Lung (tissue), 12 donors: ENCODE results near the gene CDKAL1. TPM values are rescaled to one million over a fixed set of nuclear protein-coding genes. Genes with fewer than 3 reads are reported as not detected.

ENCODE experiments used
- ATAC-seq: fragments of 200-7000 bp; cut with Tn5 transposase; one replicate; pipeline ENCODE4 v1.9.1; 2020; ENCODE audit warnings: moderate number of reproducible peaks; ENCODE audit not compliant: insufficient read depth, low FRiP score
- DNase-seq, 3 donors: peaks; one replicate each; pipeline ENCODE4 v3.0.0-alpha.2; 2013 to 2017
- H3K27ac ChIP-seq, 2 donors: one replicate each; pipeline ENCODE4 v1.5.1; 2013; ENCODE audit warnings: mild to moderate bottlenecking in 2 of 2, moderate library complexity in 2 of 2, control low read depth in 1 of 2, inconsistent platforms in 1 of 2, low read depth in 1 of 2, low read length in 1 of 2
- H3K27me3 ChIP-seq, 3 donors: one replicate each; pipeline ENCODE4 v1.5.1; 2013; ENCODE audit warnings: low read length in 2 of 3; ENCODE audit not compliant: control insufficient read depth in 3 of 3, insufficient read depth in 3 of 3
- H3K36me3 ChIP-seq, 4 donors: one replicate each; pipeline ENCODE4 v1.5.1; 2013; ENCODE audit warnings: low read length in 4 of 4, mild to moderate bottlenecking in 1 of 4, moderate library complexity in 1 of 4; ENCODE audit not compliant: control insufficient read depth in 4 of 4, insufficient read depth in 4 of 4
- H3K4me1 ChIP-seq, 5 donors: one replicate each; pipeline ENCODE4 v1.5.1; 2013; ENCODE audit warnings: low read length in 5 of 5, mild to moderate bottlenecking in 2 of 5, moderate library complexity in 1 of 5; ENCODE audit not compliant: control insufficient read depth in 5 of 5, insufficient read depth in 5 of 5
- H3K4me3 ChIP-seq: one replicate; pipeline ENCODE4 v1.5.1; 2013; ENCODE audit warnings: mild to moderate bottlenecking, control low read depth, moderate library complexity
- H3K9ac ChIP-seq, 2 donors: one replicate each; pipeline ENCODE4 v1.5.1; 2013; ENCODE audit warnings: low read length in 2 of 2, control low read depth in 1 of 2; ENCODE audit not compliant: insufficient read depth in 1 of 2
- H3K9me3 ChIP-seq, 4 donors: one replicate each; pipeline ENCODE4 v1.5.1; 2013; ENCODE audit warnings: low read length in 3 of 4, mild to moderate bottlenecking in 1 of 4, moderate library complexity in 1 of 4; ENCODE audit not compliant: control insufficient read depth in 4 of 4, insufficient read depth in 3 of 4
- WGBS, 2 donors: extraction: QIAGEN DNeasy Blood & Tissue Kit; methylation state at CpG; one replicate each; pipeline ENCODE4 v1.1.7; 2013; 5-methylcytosine and 5-hydroxymethylcytosine counted together
- polyA plus RNA-seq, 2 donors: library from polyadenylated mRNA; stranded (reverse); fragments of 200-250 nt; gene quantifications; one replicate each; pipeline ENCODE4 v1.2.1, GENCODE V29; 2013
- total RNA-seq, 2 donors: library from RNA; depleted of rRNA in 1 of 2; stranded (reverse); fragments of >200 nt in 1 of 2; gene quantifications; one replicate each; pipeline ENCODE4 v1.2.1, GENCODE V29; 2014 to 2021
- TF ChIP-seq, protein P1 (sequence below): IDR thresholded peaks from 2 replicates; pipeline ENCODE4 v1.5.1; 2012; ENCODE audit warnings: mild to moderate bottlenecking; ENCODE audit errors: control extremely low read depth, extremely low read depth
- donor health status: control.
- donor health status: control.
- donor health status: Bipolar disorder and iron deficiency.
- donor health status: healthy.
- donor health status: DM: yes; HTN: yes; CAD: no.

The CDKAL1 gene
- total and polyA plus RNA-seq, 4 donors: 4.0 to 39.0 (median 10.0) TPM

DNA sequence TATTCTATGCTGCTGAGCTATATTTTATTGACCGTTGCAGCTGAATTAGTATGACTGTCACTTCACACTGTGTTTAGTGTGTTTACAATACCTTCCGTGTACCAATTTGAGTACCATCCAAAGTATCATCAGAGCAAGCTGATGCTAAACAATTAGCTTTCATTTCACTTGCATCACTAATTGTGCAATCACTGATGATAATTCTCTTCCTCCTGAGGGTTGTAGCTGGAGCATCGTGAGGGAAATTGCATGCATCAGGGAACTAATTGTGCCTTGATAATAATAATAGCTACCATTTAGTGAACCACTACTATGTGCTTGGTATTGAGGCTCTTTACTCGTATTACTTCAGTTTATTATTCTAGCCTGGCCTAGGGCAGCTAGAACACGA lies 674.5 kb downstream of the CDKAL1 start:
- DNase-seq (no peak), ATAC-seq (no peak)
- 73 to 86% methylated on average over 5 of the region's 5 CpGs for WGBS, 2 donors
- H3K4me1 ChIP-seq: no peaks in the 10 kb centered on the region
- no peak overlapping the region for H3K27ac ChIP-seq
- no peak overlapping the region for H3K4me3 ChIP-seq
- H3K36me3 ChIP-seq: peaks cover 0 to 3% (median 1%) of the 10 kb centered on the region in 4 donors
- H3K27me3 ChIP-seq: no peaks in the 10 kb centered on the region
- TF ChIP-seq, protein P1, sequence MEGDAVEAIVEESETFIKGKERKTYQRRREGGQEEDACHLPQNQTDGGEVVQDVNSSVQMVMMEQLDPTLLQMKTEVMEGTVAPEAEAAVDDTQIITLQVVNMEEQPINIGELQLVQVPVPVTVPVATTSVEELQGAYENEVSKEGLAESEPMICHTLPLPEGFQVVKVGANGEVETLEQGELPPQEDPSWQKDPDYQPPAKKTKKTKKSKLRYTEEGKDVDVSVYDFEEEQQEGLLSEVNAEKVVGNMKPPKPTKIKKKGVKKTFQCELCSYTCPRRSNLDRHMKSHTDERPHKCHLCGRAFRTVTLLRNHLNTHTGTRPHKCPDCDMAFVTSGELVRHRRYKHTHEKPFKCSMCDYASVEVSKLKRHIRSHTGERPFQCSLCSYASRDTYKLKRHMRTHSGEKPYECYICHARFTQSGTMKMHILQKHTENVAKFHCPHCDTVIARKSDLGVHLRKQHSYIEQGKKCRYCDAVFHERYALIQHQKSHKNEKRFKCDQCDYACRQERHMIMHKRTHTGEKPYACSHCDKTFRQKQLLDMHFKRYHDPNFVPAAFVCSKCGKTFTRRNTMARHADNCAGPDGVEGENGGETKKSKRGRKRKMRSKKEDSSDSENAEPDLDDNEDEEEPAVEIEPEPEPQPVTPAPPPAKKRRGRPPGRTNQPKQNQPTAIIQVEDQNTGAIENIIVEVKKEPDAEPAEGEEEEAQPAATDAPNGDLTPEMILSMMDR: no peak
- peaks cover 0 to 5% (median under 1%) of the 10 kb centered on the region in 4 donors for H3K9me3 ChIP-seq
- no peak overlapping the region for H3K9ac ChIP-seq

DNA sequence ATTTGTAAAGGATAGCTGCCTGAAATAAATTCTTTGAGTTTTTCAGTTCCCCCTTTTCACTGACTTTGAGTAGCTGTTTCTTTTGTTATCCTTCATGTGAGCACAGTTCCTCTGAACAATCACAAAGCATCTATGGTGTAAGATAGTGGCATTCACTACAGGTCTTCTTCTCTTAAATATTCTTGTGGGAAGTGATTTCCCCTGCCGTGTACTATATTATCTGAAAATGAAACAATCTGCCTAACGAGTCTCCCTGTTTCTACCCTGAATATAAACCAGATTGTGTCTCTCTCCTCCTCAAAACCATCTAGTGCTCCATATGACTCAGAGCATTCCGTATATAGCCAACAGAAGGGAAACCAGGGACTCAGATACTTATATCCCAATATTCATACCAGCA lies 679.2 kb downstream of the CDKAL1 start:
- no peak for DNase-seq
- 91 to 92% methylated on average over 3 of the region's 3 CpGs for WGBS, 2 donors
- Histone ChIP-seq H3K27me3 (no peaks in the 10 kb centered on the region), H3K36me3 (peaks cover 0 to 3% (median 1%) of the 10 kb centered on the region in 4 donors), H3K4me3 (no peak overlapping the region), H3K9me3 (peaks cover 0 to 7% (median under 1%) of the 10 kb centered on the region in 4 donors), H3K4me1 (no peaks in the 10 kb centered on the region), H3K9ac (no peak overlapping the region), H3K27ac (no peak overlapping the region)
- TF ChIP-seq, protein P1: no peak
- ATAC-seq: no peak

DNA sequence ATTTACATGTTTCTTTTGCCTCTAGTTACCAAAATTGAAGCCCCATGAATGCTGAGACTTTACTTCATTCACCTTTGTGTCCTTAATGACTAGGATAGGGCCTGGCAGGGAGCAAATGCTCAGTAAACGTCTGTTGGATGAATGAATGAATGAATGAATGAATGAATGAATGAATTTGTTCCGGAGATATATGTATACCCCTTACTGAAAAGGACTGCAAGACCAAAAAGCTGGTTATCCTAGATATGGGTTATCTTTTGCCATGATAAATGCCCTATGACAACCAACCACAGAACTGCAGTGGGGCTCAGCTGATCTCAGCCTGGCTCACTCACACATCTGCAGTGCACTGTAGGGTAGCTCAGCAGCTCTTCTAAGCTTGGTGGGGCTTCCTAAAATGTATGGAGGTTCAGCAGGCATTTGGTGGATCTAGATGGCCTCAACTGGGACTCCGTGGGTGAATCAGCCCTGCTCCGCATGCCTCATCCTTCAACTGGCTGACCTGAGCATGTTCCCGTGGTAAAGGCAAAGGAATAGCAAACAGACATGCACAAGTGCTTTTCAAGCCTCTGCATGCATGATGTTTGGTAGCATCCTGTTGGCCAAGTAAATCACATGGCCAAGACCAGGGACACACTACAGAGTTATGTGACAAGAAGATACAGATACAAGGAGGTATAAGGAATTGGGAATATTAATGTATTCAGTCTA lies 680.6 kb downstream of the CDKAL1 start:
- TF ChIP-seq, protein P1: no peak
- H3K4me1 ChIP-seq: peaks cover 0 to 1% (median 0%) of the 10 kb centered on the region in 5 donors
- ATAC-seq (no peak), DNase-seq (no peak)
- no peak overlapping the region for H3K4me3 ChIP-seq
- peaks cover 0 to 7% (median under 1%) of the 10 kb centered on the region in 4 donors for H3K9me3 ChIP-seq
- H3K27me3 ChIP-seq: no peaks in the 10 kb centered on the region
- no peak overlapping the region for H3K9ac ChIP-seq
- WGBS, 2 donors: 95 to 97% methylated on average over 5 of the region's 5 CpGs
- no peak overlapping the region for H3K27ac ChIP-seq
- H3K36me3 ChIP-seq: peaks cover 0 to 3% (median 1%) of the 10 kb centered on the region in 4 donors

DNA sequence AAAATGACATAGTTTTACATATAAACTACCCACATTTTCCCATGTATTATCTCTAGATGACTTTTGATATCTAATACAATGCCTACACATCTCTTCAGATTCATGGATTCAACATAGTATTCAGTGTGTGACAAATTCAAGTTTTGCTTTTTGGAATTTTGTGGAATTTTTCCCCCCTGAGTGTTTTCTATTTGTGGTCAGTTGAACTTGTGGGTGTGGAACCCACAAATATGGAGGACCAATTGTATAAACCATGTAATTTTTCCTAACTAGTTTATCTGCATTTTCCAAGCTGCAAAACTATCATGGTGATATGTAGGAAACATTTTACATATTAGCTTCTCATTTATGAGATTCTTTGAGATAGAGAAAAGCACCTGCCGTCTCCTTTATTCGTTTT lies 685.0 kb downstream of the CDKAL1 start:
- Histone ChIP-seq H3K4me1 (peaks cover 0 to 2% (median 0%) of the 10 kb centered on the region in 5 donors), H3K4me3 (no peak overlapping the region), H3K36me3 (no peaks in the 10 kb centered on the region), H3K27ac (no peak overlapping the region), H3K9ac (no peak overlapping the region), H3K27me3 (no peaks in the 10 kb centered on the region), H3K9me3 (peaks cover 0 to 2% (median 0%) of the 10 kb centered on the region in 4 donors)
- whole genome bisulfite sequencing, 2 donors: 97% methylated on average over 2 of the region's 2 CpGs
- DNase-seq: no peak
- ATAC-seq: no peak
- TF ChIP-seq, protein P1: no peak
